IPS-18c (cell line): ENCODE measurements around the gene SPG7.

Experiments used
- H3K4me3 ChIP-seq: 2 replicates; pipeline ENCODE4 v1.7.0; 2013; ENCODE audit warnings: low read depth, mild to moderate bottlenecking, low read length, moderate library complexity; ENCODE audit not compliant: insufficient read depth
- H3K9me3 ChIP-seq: one replicate; pipeline ENCODE4 v1.6.1; 2013; ENCODE audit warnings: mild to moderate bottlenecking, low read length, moderate library complexity; ENCODE audit not compliant: control insufficient read depth, insufficient read depth

The SPG7 gene

DNA sequence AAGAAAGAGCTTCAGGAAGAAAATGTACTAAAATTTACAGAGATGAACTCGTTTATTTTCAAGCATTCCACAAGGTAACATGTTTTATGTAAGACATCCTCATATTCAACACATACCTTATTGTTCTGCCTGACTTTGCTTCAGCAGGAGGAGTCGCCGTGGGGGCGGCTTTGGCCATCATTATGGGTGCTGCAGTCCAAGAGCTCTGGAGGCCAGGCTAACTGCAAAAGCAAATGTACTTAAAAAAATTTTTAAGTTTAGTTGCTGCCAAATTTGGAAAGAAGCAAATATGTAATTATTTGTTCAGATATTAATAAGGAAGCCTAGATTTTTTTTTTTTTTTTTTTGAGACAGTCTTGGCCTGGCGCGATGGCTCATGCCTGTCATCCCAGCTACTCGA is 4.1 kb upstream of the SPG7 start:
- no peaks in the 10 kb centered on the region for H3K9me3 ChIP-seq
- H3K4me3 ChIP-seq, result no peak overlapping the region

DNA sequence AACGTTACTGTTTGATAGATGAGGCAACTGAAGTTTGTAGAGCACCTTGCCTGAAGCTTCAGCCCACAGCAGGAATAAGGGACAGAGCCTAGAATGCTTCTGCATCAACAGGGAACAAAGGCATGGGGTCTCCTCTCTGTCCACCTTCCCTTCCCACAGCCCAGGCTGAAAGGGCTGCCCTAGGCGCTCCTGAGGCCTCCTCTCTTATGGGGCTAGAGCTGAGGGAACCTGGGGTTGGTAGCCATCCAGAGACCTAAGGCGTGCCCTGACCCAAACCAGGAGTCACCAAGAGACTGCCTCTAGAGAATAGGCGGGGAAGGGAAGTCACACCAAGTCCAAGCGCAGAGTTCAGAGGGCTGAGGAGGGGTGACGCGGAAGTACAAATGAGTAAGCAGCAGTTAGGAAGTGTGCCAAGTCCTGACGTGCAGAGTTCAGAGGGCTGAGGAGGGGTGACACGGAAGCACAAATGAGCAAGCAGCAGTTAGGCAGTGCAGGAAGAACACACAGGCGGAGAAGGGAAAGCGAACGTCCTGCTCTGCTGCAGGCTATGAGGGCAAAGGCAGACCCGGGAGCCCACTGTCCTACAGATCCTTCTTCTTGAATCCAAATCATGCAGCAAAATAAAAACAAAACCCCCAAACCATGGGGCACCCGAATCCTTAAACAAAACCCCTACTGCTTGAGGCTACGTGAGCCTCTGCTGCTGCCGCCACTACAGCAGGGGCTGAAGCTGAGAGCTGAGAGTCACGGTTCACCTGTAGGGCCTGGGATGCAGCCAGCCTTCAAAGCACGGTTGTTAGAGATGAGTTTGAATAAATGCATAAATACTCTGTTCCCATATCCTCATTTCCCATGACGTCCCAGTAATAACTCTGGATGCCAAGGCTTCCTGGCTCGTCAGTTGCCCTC is 2.7 kb upstream of the SPG7 start:
- H3K9me3 ChIP-seq, result no peaks in the 10 kb centered on the region
- no peak overlapping the region for H3K4me3 ChIP-seq

DNA sequence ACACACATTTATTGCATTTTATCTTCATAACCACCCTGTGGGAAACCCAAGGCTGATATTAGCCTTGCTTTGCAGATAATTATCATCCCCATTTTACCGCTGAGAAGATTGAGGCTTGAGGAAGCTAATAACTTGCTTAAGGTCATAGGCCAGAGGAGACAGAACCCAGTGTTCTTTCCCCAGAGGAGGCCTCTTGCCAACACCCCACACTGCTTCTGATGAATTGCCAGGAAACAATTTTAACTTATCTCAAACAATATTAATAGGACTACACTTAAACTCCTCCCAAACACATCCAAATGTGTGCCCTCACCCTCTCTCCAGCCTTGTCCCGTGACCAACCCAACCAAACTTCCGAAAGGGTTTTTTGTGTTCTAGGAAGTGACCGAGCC is 2.1 kb upstream of the SPG7 start:
- Histone ChIP-seq H3K9me3 (no peaks in the 10 kb centered on the region), H3K4me3 (no peak overlapping the region)

DNA sequence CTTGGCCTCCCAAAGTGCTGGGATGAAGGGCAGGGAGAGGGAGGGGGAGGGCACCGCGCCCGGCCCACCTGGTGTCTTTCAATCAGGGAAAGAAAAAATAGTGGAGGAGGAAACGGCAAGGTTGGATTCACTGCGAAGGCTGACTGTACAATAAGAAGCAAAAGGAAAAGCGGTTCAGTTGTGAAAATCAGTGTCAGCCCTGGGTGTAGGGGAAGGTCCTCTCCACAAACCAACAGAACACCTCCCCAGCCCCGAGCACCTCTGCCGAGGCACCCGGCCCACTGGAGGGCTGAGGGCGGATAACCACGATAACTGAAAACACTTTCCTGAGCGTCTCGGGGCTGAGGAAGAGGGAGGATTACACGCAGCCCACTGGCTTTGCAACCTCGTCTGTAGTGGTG is 1.4 kb upstream of the SPG7 start:
- Histone ChIP-seq H3K4me3 (no peak overlapping the region; the same call in 1 of the 2 replicates), H3K9me3 (no peaks in the 10 kb centered on the region)

DNA sequence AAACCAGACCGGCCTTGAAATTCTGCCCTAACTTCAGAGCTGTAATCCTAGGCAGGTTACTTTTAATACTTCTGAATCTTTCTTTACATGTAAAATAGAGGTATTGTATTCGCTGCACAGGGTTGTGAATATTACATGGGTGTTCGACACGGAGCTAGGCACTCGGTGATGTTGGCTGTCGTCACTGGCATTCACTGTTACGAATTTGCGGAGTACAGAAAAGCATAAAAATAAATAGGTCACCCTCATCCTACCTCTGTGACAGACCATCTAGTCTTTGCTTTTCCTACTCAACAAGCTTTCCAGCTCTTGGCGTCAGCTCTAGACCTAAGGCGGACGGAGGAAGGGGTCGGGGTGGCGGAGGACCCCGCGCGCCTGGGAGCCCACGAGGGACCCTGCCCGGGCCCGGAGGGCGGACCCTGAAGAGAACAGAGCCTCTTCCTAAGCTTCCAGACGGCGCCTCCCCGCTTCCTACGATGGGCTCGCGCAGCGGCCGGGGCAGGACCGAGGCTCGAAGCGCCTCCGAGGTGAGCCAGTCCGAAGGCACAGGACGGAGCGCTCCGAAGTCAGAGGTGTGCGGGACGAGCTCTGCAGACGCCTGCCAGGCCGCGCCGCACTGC is 879 bp upstream of the SPG7 start:
- H3K9me3 ChIP-seq, result no peaks in the 10 kb centered on the region
- peak overlapping the region; percentile 89 for H3K4me3 ChIP-seq

DNA sequence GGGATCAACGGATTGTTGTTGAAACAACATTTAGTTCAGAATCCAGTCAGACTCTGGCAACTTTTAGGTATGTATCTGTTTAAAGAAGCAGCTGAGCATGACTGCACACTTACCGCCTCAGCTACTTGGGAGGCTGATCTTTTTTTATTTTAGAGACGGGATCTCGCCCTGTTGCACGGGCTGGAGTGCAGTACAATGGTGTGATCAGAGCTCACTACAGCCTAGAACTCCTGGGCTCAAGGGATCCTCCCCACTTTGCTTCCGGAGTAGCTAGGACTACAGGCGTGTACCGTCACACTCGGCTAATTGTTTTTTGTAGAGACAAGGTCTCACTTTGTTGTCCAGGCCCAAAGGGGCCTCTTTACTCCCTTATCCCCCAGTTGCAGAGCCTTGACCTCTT is 2.3 kb downstream of the SPG7 start:
- H3K4me3 ChIP-seq, result no peak overlapping the region
- H3K9me3 ChIP-seq, result no peaks in the 10 kb centered on the region

DNA sequence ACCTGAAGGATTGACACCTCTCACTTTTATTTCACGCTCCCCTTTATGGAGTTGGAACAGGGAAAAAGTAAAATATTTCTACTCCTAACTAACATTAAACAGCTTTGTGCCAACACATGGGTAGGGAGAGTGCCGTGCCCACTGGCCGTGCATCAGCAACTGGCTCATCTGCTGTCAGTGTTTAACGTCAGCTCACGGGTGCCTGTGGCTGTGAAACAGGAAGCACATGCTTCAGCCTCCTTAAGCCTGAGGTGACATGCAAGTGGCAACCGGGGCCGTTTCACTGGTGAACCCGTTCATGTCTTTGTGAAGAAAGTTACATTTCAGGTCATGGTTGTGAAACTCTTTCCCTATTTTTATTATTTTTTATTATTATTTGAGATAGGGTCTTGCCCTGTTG is 3.2 kb downstream of the SPG7 start:
- no peak overlapping the region for H3K4me3 ChIP-seq
- H3K9me3 ChIP-seq, result no peaks in the 10 kb centered on the region

DNA sequence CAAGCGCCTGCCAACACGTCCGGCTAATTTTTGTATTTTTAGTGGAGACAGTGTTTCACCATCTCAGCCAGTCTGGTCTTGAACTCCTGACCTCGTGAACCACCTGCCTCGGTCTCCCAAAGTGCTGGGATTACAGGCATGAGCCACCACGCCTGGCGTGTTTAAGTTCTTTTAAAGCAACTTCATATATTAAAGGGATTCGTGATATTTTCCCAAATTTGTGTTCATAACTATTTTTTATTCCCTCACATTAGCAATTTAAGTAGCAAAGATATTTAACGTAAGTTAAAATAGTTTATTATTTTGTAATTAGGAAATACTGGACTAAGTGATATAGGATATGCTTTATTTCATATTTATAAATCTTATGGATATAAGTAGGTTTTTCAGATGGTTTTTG is 4.2 kb downstream of the SPG7 start:
- Histone ChIP-seq H3K4me3 (no peak overlapping the region), H3K9me3 (no peaks in the 10 kb centered on the region)

DNA sequence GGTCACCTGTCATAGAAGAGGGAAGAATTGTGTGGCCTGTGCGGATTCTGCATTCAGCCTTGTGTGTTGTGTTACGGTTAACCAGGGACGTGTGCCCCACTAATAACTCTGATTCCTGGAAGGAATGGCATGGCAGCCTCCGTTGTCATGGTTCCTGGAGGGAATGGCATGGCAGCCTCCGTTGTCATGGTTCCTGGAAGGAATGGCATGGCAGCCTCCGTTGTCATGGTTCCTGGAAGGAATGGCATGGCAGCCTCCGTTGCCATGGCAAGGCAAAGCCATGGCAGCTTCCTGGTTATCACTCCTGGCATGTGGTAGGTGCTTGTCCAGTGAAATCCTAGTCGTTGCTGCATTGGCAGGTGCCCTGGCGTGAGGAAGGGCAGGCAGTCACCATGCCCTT is 8.9 kb downstream of the SPG7 start:
- H3K4me3 ChIP-seq, result no peak overlapping the region
- no peaks in the 10 kb centered on the region for H3K9me3 ChIP-seq

DNA sequence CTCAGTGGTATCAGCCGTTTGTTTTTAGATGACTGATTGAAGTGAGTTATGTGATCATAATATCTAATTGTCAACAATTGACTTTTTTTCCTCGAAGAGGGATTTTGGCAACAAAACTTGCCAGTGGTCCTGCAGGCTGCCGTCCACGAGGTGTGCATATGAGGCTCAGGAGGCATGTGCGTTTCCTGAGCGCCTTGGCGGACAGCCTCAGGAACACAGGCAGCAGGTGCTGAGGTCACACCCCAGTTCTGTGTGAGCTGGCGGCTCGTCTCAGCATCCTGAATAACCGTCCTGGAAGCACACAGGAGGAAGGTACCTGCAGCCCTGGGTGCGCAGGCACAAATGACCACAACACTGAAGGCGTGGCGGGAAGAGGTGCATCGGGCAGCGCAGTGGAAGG is 11.7 kb downstream of the SPG7 start:
- H3K4me3 ChIP-seq, result no peak overlapping the region
- no peaks in the 10 kb centered on the region for H3K9me3 ChIP-seq

DNA sequence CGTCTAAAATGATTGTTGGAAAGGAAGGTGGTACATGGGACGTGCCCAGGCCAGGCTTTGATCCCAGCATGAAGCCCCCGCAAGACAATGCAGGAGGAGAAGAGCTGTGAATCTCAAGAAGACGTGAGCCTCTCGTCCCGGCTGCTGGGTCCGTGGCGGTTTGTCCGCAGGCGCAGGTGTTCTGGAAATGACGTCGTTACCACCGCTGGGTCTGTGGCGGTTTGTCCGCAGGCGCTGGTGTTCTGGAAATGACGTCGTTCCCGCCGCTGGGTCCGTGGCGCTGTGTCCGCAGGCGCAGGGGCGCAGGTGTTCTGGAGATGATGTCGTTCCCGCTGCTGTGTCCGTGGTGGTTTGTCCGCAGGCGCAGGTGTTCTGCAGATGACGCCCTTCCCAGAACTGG is 14.1 kb downstream of the SPG7 start:
- H3K9me3 ChIP-seq, result no peaks in the 10 kb centered on the region
- no peak overlapping the region for H3K4me3 ChIP-seq

DNA sequence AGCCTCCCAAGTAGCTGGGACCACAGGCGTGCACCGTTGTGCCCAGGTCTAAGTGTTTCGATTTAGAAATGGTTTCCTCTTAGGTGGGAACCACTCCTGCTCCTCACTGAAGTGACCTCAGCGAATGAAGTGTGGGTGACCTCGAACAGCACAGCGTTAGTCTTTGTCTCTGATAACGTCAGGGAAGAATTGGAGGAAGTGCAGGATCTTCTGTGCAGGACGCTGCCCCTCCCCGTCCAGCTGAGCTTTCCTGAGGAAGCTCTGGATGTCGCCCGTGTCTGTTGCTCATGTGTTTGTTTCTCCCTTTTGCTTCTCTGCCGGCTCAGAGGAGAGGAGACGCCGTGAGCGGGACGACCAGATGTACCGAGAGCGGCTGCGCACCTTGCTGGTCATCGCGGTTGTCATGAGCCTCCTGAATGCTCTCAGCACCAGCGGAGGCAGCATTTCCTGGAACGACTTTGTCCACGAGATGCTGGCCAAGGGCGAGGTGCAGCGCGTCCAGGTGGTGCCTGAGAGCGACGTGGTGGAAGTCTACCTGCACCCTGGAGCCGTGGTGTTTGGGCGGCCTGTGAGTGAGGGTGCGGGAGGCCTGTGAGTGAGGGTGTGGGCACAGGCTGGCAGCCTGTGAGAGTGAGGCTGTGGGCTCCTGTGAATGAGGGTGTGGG is 15.6 kb downstream of the SPG7 start:
- Histone ChIP-seq H3K4me3 (no peak overlapping the region), H3K9me3 (no peaks in the 10 kb centered on the region)

DNA sequence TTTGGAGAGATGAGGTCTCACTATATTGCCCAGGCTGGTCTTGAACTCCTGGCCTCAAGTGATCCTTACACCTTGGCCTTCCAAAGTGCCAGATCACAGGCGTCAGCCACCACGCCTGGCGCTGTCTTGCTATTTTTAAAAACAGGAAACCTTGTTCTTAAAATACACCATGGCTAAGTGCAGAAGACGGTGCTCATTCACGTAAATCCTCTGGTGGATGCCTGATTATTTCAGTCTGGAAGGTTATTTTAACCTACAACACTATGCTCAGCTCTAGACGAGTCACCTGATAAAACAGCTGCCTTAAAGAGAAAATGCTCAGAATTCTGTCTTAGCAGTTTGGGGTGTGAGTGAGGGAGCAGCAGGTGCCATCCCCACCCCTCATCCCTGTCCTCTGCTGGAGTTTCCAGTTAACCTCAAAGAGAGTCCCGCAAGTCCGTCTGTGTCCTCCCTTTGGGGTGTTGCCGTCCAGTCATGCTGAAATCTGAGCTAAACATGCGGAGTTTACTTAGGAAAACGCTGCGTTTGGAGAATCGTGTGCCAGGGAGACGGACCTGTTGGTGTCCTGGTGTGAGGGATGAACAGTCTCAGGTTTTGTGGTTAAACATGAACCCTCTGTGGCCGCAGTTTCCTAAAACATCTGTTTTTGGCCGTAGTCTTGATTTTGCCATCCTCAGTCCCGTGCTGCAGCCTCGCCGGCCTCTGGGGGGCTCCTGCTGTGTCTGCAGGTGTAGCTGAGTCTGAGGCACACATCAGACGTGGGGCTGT is 17.1 kb downstream of the SPG7 start:
- Histone ChIP-seq H3K4me3 (no peak overlapping the region), H3K9me3 (no peaks in the 10 kb centered on the region)

DNA sequence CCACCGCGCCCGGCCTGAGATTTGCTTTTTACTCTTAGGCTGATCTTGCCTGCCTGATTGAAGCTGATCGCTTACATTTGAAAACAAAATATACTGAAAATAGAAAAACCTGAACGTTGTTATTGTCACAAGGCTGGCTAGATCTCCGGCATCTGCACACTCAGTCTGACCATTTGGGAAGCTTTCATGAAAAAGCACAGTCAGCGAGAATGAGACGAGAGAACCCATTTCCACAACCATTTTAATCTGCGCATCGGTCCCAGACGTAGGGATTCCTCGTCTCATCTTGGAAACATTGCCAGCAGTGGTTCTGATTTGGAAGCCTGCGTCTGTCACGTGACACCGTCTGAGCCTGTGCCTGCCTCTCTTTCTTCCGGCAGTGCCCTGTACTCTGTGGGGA is 20.9 kb downstream of the SPG7 start:
- H3K9me3 ChIP-seq, result peaks cover under 1% of the 10 kb centered on the region
- no peak overlapping the region for H3K4me3 ChIP-seq

DNA sequence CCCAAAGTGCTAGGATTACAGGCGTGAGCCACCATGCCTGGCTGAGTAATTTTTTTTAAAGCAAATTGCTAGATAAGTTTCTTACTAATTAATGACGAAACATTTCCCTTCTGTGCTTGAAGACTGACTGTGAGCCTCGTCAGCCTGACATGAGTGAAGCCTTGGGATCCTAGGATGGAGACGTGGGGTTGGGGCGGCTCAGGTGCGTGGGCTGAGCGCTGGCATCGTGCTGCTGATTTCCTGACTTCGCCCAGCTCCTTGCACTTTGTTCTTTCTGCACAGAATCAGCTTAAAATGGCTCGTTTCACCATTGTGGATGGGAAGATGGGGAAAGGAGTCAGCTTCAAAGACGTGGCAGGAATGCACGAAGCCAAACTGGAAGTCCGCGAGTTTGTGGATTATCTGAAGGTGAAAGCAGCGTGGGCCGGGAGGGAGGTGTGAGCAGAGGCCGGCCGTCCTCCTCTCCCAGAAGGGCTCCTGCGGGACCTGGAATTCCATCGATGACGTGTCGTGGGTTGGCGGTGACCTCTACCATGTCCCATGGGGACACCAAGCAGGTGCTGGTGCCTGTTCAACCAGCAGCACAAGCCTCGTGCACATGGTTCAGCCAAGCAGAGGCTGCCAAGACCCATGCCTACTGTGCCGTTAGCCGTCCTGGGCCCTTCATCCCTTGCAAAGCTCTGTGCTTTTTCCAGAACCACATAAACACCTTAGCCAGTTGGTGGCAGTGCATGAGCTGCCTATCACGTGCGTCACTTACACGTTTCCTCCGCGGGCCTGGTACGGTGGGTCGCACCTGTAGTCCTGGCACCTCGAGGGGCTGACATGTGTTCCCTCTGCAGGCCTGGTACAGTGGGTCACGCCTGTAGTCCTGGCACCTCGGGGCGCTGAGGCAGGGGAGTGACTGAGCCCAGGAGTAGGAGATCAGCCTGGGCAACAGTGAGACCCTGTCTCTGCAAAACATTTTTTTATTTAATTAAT is 22.5 kb downstream of the SPG7 start:
- Histone ChIP-seq H3K9me3 (peaks cover 2% of the 10 kb centered on the region), H3K4me3 (no peak overlapping the region)

DNA sequence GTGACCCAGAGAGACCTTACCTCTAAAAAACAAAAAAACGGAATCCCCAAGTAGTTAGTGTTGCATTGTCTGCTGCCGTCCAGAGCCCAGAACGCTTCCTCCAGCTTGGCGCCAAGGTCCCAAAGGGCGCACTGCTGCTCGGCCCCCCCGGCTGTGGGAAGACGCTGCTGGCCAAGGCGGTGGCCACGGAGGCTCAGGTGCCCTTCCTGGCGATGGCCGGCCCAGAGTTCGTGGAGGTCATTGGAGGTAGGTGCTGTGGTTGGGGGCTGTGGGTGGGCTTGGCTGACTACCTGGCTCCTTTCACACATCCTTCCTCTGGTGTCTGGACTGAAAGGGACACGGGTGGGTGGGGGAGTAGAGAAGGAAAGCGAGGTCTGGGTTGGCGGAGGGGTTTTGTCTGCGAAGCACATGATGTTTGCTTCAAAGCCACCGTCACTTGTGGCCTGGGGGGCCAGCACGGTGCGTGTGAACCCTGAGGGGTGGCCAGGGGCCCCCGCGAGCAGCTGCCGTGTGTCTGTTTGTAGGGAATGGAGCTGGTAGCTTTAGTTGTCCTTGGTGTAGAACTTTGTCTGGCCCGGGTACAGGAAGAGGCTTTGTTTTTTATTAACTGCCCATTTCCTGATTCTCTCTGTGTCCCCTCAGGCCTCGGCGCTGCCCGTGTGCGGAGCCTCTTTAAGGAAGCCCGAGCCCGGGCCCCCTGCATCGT is 23.8 kb downstream of the SPG7 start:
- Histone ChIP-seq H3K9me3 (peaks cover 2% of the 10 kb centered on the region), H3K4me3 (no peak overlapping the region)
